Thoracic aorta (tissue), 2 donors: ENCODE data around the gene SGCG. TPM values are rescaled to one million over a fixed set of nuclear protein-coding genes. Genes with fewer than 3 reads are reported as not detected.

Experiments
- ATAC-seq: fragments of 150-250 bp; one replicate; pipeline ENCODE4 v1.8.0; 2017; ENCODE audit warnings: low read depth; ENCODE audit not compliant: insufficient number of reproducible peaks, low FRiP score
- DNase-seq: peaks from one replicate; pipeline ENCODE4 v3.0.0-alpha.2; 2020; ENCODE audit warnings: low spot score
- H3K27ac ChIP-seq, 2 donors: fragments of 200-600 bp; sonication (generic); 1 replicate in 1 of 2; 2 replicates in 1 of 2; pipeline ENCODE4 v1.5.1; 2016; ENCODE audit warnings: mild to moderate bottlenecking in 2 of 2, moderate library complexity in 2 of 2
- H3K27me3 ChIP-seq: fragments of 200-600 bp; sonication (generic); replicated peaks from 2 replicates; pipeline ENCODE4 v1.6.0; 2016; ENCODE audit warnings: mild to moderate bottlenecking; ENCODE audit not compliant: insufficient read depth
- H3K36me3 ChIP-seq: fragments of 200-600 bp; sonication (generic); one replicate; pipeline ENCODE4 v1.5.1; 2016
- H3K4me1 ChIP-seq, 2 donors: fragments of 200-600 bp; sonication (generic); 1 replicate in 1 of 2; 2 replicates in 1 of 2; pipeline versions ENCODE4 v1.5.1 to v1.6.0; 2016; ENCODE audit warnings: low read depth in 2 of 2, mild to moderate bottlenecking in 1 of 2; ENCODE audit not compliant: control insufficient read depth in 1 of 2
- H3K4me3 ChIP-seq: fragments of 200-600 bp; sonication (generic); 2 replicates; pipeline ENCODE4 v1.5.1; 2016; ENCODE audit warnings: mild to moderate bottlenecking
- H3K9me3 ChIP-seq: fragments of 200-600 bp; sonication (generic); 2 replicates; pipeline ENCODE4 v1.5.1; 2016
- total RNA-seq, 2 donors: library from RNA; depleted of rRNA; stranded (reverse); fragments of >200 nt; gene quantifications; one replicate each; pipeline versions ENCODE4 v1.1.0 to v1.2.3, GENCODE V29; 2016
- TF ChIP-seq, protein P1 (sequence below): fragments of 200-600 bp; sonication (generic); IDR thresholded peaks from one replicate; pipeline ENCODE4 v1.5.1; 2019; ENCODE audit warnings: antibody characterized with exemption

SGCG gene
- total RNA-seq, 2 donors from 2014 or later: 2.0 to 3.4 TPM

DNA sequence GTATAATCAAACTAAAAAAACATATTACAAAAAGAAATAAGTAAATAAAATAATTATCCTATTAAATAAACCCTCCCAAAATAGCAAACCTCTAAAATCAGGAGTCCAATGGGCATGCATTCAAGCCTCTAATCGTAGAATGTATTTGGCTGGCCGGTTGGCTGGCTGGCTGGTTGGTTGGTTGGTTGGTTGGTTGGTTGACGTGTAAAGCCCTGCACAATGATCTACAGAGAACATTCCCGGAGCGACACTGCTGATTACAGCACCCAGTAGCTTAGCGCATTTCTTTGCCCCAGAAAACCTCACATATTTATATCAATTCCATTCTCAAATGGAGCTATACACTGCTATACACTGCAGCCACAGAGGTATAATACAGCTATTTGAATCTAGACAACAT lies 187.1 kb downstream of the SGCG start:
- no peak for ATAC-seq
- H3K9me3 ChIP-seq: no peaks in the 10 kb centered on the region
- peaks cover 9 to 15% of the 10 kb centered on the region in 2 donors for H3K4me1 ChIP-seq
- H3K27me3 ChIP-seq: no peaks in the 10 kb centered on the region
- H3K27ac ChIP-seq: no peak overlapping the region
- TF ChIP-seq, protein P1, sequence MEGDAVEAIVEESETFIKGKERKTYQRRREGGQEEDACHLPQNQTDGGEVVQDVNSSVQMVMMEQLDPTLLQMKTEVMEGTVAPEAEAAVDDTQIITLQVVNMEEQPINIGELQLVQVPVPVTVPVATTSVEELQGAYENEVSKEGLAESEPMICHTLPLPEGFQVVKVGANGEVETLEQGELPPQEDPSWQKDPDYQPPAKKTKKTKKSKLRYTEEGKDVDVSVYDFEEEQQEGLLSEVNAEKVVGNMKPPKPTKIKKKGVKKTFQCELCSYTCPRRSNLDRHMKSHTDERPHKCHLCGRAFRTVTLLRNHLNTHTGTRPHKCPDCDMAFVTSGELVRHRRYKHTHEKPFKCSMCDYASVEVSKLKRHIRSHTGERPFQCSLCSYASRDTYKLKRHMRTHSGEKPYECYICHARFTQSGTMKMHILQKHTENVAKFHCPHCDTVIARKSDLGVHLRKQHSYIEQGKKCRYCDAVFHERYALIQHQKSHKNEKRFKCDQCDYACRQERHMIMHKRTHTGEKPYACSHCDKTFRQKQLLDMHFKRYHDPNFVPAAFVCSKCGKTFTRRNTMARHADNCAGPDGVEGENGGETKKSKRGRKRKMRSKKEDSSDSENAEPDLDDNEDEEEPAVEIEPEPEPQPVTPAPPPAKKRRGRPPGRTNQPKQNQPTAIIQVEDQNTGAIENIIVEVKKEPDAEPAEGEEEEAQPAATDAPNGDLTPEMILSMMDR: no peak
- no peak overlapping the region for H3K4me3 ChIP-seq
- H3K36me3 ChIP-seq: peaks cover 52% of the 10 kb centered on the region
- no peak for DNase-seq

DNA sequence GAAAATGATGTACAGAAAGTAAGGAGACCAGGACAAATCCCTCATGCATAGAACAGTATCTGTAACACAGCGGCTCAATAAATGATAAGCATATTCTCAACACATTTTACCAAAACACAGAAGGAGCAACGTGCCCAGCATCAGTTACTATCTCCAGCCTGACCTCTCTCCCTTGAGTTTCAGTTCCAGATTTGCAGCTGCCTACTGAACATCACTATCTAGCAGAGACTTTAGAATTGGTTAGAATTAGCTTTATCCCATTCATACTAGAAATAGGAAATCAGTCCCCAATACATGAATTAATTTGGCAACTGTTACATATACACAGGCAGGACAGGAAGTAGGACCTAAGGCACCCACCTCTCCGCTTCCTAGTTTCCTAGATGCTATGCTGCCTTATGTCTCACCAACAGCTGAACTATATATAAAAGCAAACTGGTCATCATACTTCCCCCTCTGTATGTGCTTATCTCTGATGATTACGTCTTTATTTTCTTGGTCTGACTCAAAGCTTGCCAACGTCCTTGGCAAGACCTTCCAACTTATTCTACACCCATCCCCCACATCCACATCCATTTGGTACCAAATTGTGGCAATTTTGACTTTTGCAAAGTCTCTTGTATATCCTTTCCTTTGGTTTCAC lies 191.6 kb downstream of the SGCG start:
- no peak overlapping the region for H3K27ac ChIP-seq
- H3K4me3 ChIP-seq: peak overlapping the region; percentile 85
- TF ChIP-seq, protein P1: no peak
- peaks cover 14 to 47% of the 10 kb centered on the region in 2 donors for H3K4me1 ChIP-seq
- no peaks in the 10 kb centered on the region for H3K9me3 ChIP-seq
- H3K27me3 ChIP-seq: no peaks in the 10 kb centered on the region
- peaks cover 25% of the 10 kb centered on the region for H3K36me3 ChIP-seq
- DNase-seq (no peak), ATAC-seq (no peak)
